GM23248 (cell line): ENCODE data around the gene ULBP3.

Experiments
- EZH2 ChIP-seq: fragments of 200-600 bp; sonication (generic); IDR thresholded peaks from 2 replicates; pipeline ENCODE4 v1.6.1; 2018; ENCODE audit warnings: antibody characterized with exemption, mild to moderate bottlenecking; ENCODE audit not compliant: insufficient read depth, poor library complexity, severe bottlenecking
- EZH2phosphoT487 ChIP-seq: fragments of 200-600 bp; sonication (generic); IDR thresholded peaks from 2 replicates; pipeline ENCODE4 v1.6.1; 2018; ENCODE audit warnings: antibody characterized with exemption, moderate library complexity, mild to moderate bottlenecking, low read depth; ENCODE audit not compliant: insufficient read depth

GRCh38 chr6:150065083-150065482 is 3.8 kb downstream of the ULBP3 start:
- TF ChIP-seq EZH2phosphoT487 (no peak), EZH2 (no peak)
